Measurements from ENCODE around the gene PDE9A.

Gene PDE9A

GRCh38 chr21:42815217-42815616, 161.8 kb downstream of the PDE9A start:
- no peak for DNase-seq (ENCODE audit: low read depth in 3 of 3, low spot score in 1 of 3)

- DNase-seq (ENCODE audit: low read depth in 3 of 3, low spot score in 1 of 3) = peak in 2 of 3 donors; percentile 34 to 39
Measured at GRCh38 chr21:42818328-42818749, 164.9 kb downstream of the PDE9A start.

- no peak for DNase-seq (ENCODE audit: low read depth in 3 of 3, low spot score in 1 of 3)
Measured at GRCh38 chr21:42819861-42820615, 166.6 kb downstream of the PDE9A start.

- DNase-seq (ENCODE audit: low read depth in 3 of 3, low spot score in 1 of 3) = no peak
Measured at GRCh38 chr21:42820616-42821465, 167.4 kb downstream of the PDE9A start.
